Measurements from ENCODE around the gene IFNA17. TPM values are rescaled to one million over a fixed set of nuclear protein-coding genes. Genes with fewer than 3 reads are reported as not detected.
"Not testable (repeated sequence)": the region's sequence is repeated elsewhere in the genome, so short reads cannot be mapped to it uniquely, and the experiment has no call there.

Gene IFNA17
- total RNA-seq = not detected
- long read RNA-seq = 0 reads

- intact Hi-C loops (cut with DNase I) = no loop called here
- ATAC-seq (no peak), DNase-seq (no peak)
These were observed at the start of gene IFNA17 for GRCh38 chr9:21228122-21228521. IFNA17 (minus strand) TSS chr9:21228222; CDS start chr9:21228173, 49 bp downstream.

- no peak for ATAC-seq
- intact Hi-C loops (cut with DNase I) = no loop called here
- DNase-seq = no peak
These were observed 40.3 kb upstream of the IFNA17 start for GRCh38 chr9:21268347-21268657.

- intact Hi-C loops (cut with DNase I) = no loop called here
These were observed 39.7 kb upstream of the IFNA17 start for GRCh38 chr9:21267485-21268346.

GRCh38 chr9:21266733-21267484, 38.9 kb upstream of the IFNA17 start:
- ATAC-seq = no peak
- DNase-seq = no peak
- intact Hi-C loops (cut with DNase I) = no loop called here

More at GRCh38 chr9:21267485-21268346, 39.7 kb upstream of the IFNA17 start:
- no peak for DNase-seq
- ATAC-seq = no peak

GRCh38 chr9:21265421-21266189, 37.6 kb upstream of the IFNA17 start:
- DNase-seq = no peak
- ATAC-seq = no peak
- intact Hi-C loops (cut with DNase I) = no loop called here

- DNase-seq = no peak
- no peak for ATAC-seq
- intact Hi-C loops (cut with DNase I) = loop anchor here in 1 of 2 donors (10.0 kb wide), 1 partner anchor 539 kb away; no protein-coding TSS in a partner anchor
These were observed 27.7 kb upstream of the IFNA17 start for GRCh38 chr9:21255538-21256212.

- intact Hi-C loops (cut with DNase I) = loop anchor here in 1 of 2 donors (10.0 kb wide), 1 partner anchor 542 kb away; no protein-coding TSS in a partner anchor
- ATAC-seq (peak in 1 of 2 donors; percentile 80), DNase-seq (peak; percentile 42)
These were observed 24.9 kb upstream of the IFNA17 start for GRCh38 chr9:21252721-21253547.

- no peak for ATAC-seq
- no peak for DNase-seq
- intact Hi-C loops (cut with DNase I) = loop anchor here in 1 of 2 donors (10.0 kb wide), 1 partner anchor 543 kb away; no protein-coding TSS in a partner anchor
These were observed 23.6 kb upstream of the IFNA17 start for GRCh38 chr9:21251638-21252037.

- intact Hi-C loops (cut with DNase I) = loop anchor here in 1 of 2 donors (10.0 kb wide), 1 partner anchor 544 kb away; no protein-coding TSS in a partner anchor
- DNase-seq = no peak
- ATAC-seq = no peak
These were observed 23.2 kb upstream of the IFNA17 start for GRCh38 chr9:21251190-21251589.

- no peak for ATAC-seq
These were observed 16.8 kb upstream of the IFNA17 start for GRCh38 chr9:21244836-21245235.

GRCh38 chr9:21239911-21240310, 11.9 kb upstream of the IFNA17 start, which contains the start of gene IFNA14:
IFNA14 (minus strand) TSS chr9:21240005; CDS start chr9:21239935, 70 bp downstream.
- intact Hi-C loops (cut with DNase I) = no loop called here
- ATAC-seq (no peak), DNase-seq (no peak)

More at GRCh38 chr9:21244836-21245235, 16.8 kb upstream of the IFNA17 start:
- intact Hi-C loops (cut with DNase I) = no loop called here
- no peak for DNase-seq

- ATAC-seq; intact Hi-C loops (cut with DNase I); DNase-seq: not testable (repeated sequence)
These were observed 8.3 kb upstream of the IFNA17 start for GRCh38 chr9:21236360-21236714.

- DNase-seq; intact Hi-C loops (cut with DNase I): not testable (repeated sequence)
- peak; percentile 59 to 60 for ATAC-seq
These were observed 7.7 kb upstream of the IFNA17 start for GRCh38 chr9:21235468-21236359.

GRCh38 chr9:21234153-21234687, 6.2 kb upstream of the IFNA17 start:
- intact Hi-C loops (cut with DNase I) = no loop called here
- DNase-seq (no peak), ATAC-seq (no peak)

- intact Hi-C loops (cut with DNase I) = no loop called here
- DNase-seq (no peak), ATAC-seq (peak in 1 of 2 donors; percentile 8)
These were observed 5.2 kb upstream of the IFNA17 start for GRCh38 chr9:21233258-21233657.

- DNase-seq; intact Hi-C loops (cut with DNase I); ATAC-seq: not testable (repeated sequence)
These were observed 10.8 kb downstream of the IFNA17 start, which contains the start of gene IFNA16 for GRCh38 chr9:21217211-21217610. IFNA16 (minus strand) TSS chr9:21217311; CDS start chr9:21217305, 6 bp downstream.
